OCI-LY7 (cell line): Measurements from ENCODE around the gene SMTN. TPM values are rescaled to one million over a fixed set of nuclear protein-coding genes. Genes with fewer than 3 reads are reported as not detected.

ENCODE experiments used
- BruUV-seq: library from RNA; stranded (reverse); fragments of 400-500 nt; replicated peaks from 2 replicates; lab custom pipeline; 2021; lab: Mats Ljungman, UMichigan
- CTCF ChIA-PET: fragments of 300-600 bp; sonication (Branson Sonifier 250); formaldehyde crosslinking; loops from one replicate; lab custom pipeline; 2022; ENCODE audit warnings: antibody characterized with exemption; ENCODE audit not compliant: unreplicated experiment; lab: Charles Lee
- POLR2A ChIA-PET: fragments of 300-600 bp; sonication (Branson Sonifier 250); formaldehyde crosslinking; loops from one replicate; lab custom pipeline; 2022; ENCODE audit warnings: antibody characterized with exemption; lab: Charles Lee
- DNase-seq: peaks from one replicate; pipeline ENCODE4 v3.0.0-alpha.2; 2015; ENCODE audit warnings: low spot score
- H2AFZ ChIP-seq: fragments of 200-600 bp; sonication (generic), shearing (Covaris generic); 2 replicates; pipeline ENCODE4 v1.6.1; 2014; ENCODE audit warnings: mild to moderate bottlenecking, antibody characterized with exemption, low read length, moderate library complexity
- H3K27ac ChIP-seq: fragments of 200-600 bp; sonication (generic); 2 replicates; pipeline ENCODE4 v1.5.1; 2014; ENCODE audit warnings: mixed run types, low read depth, mild to moderate bottlenecking, moderate library complexity, low read length, inconsistent platforms; ENCODE audit not compliant: poor library complexity, severe bottlenecking
- H3K36me3 ChIP-seq: fragments of 200-600 bp; sonication (generic); 2 replicates; pipeline ENCODE4 v1.6.1; 2014; ENCODE audit warnings: mild to moderate bottlenecking, antibody characterized with exemption, low read length, moderate library complexity, mixed read lengths; ENCODE audit not compliant: insufficient read depth
- H3K4me1 ChIP-seq: fragments of 200-600 bp; sonication (generic); 2 replicates; pipeline ENCODE4 v1.5.1; 2014; ENCODE audit warnings: mild to moderate bottlenecking, low read length; ENCODE audit not compliant: insufficient read depth, poor library complexity, severe bottlenecking
- H3K4me2 ChIP-seq: fragments of 200-600 bp; sonication (generic); 2 replicates; pipeline ENCODE4 v1.6.1; 2014; ENCODE audit warnings: mild to moderate bottlenecking, low read length
- H3K4me3 ChIP-seq: fragments of 200-600 bp; sonication (generic); 2 replicates; pipeline ENCODE4 v1.5.1; 2014; ENCODE audit warnings: mild to moderate bottlenecking, low read depth, low read length; ENCODE audit not compliant: poor library complexity, severe bottlenecking
- H3K79me2 ChIP-seq: fragments of 200-600 bp; sonication (generic); 2 replicates; pipeline ENCODE4 v1.6.1; 2016; ENCODE audit warnings: low read depth, mild to moderate bottlenecking, low read length, moderate library complexity, mixed read lengths; ENCODE audit not compliant: insufficient read depth
- H3K9me2 ChIP-seq: fragments of 200-600 bp; sonication (generic); 2 replicates; pipeline ENCODE4 v1.6.1; 2016; ENCODE audit warnings: mild to moderate bottlenecking, low read length, mixed read lengths; ENCODE audit not compliant: insufficient read depth
- H3K9me3 ChIP-seq: fragments of 200-600 bp; sonication (generic); 2 replicates; pipeline ENCODE4 v1.6.1; 2014; ENCODE audit warnings: mild to moderate bottlenecking, mixed run types, low read length, mixed read lengths
- H4K20me1 ChIP-seq: fragments of 200-600 bp; sonication (generic); 2 replicates; pipeline ENCODE4 v1.6.1; 2014; ENCODE audit warnings: mild to moderate bottlenecking, antibody characterized with exemption, low read length, moderate library complexity, mixed read lengths; ENCODE audit not compliant: insufficient read depth
- CTCF ChIP-seq: fragments of 200-600 bp; sonication (generic); conservative IDR thresholded peaks from 2 replicates; pipeline ENCODE4 v1.5.1; 2014; ENCODE audit warnings: mild to moderate bottlenecking, antibody characterized with exemption, low read length, moderate library complexity, mixed read lengths
- EZH2phosphoT487 ChIP-seq: fragments of 200-600 bp; sonication (generic); IDR thresholded peaks from 2 replicates; pipeline ENCODE4 v1.6.1; 2018; ENCODE audit warnings: low read depth, borderline replicate concordance, mild to moderate bottlenecking, mixed run types, antibody characterized with exemption, low read length, moderate library complexity, mixed read lengths
- intact Hi-C: fragments of 100-400 bp; cut with micrococcal nuclease; formaldehyde crosslinking; loops from one replicate; pipeline ENCODE4 v1.10.0; 2022; ENCODE audit not compliant: unreplicated experiment
- total RNA-seq, 2 experiments: library from RNA; depleted of rRNA in 1 of 2; stranded (reverse); fragments of >200 nt in 1 of 2; shearing (Covaris generic) in 1 of 2; gene quantifications; 2 replicates each; pipeline ENCODE4 v1.2.3, GENCODE V29; 2014 to 2022

SMTN gene
- total RNA-seq, 2 experiments from 2014 or later: 16.9 to 35.4 TPM

GRCh38 chr22:31099841-31100761 is 19.0 kb downstream of the SMTN start:
- Histone ChIP-seq H3K4me3 (no peak overlapping the region), H3K27ac (no peak overlapping the region), H3K79me2 (no peaks in the 10 kb centered on the region), H3K4me2 (no peak overlapping the region), H3K9me2 (no peaks in the 10 kb centered on the region), H2AFZ (no peak overlapping the region), H3K36me3 (no peaks in the 10 kb centered on the region), H4K20me1 (no peaks in the 10 kb centered on the region), H3K9me3 (no peaks in the 10 kb centered on the region), H3K4me1 (no peaks in the 10 kb centered on the region)
- ChIA-PET CTCF (no interaction called here), POLR2A (no interaction called here)
- TF ChIP-seq CTCF (no peak), EZH2phosphoT487 (no peak)
- intact Hi-C loops: no loop called here
- BruUV-seq: no TSS peak
- no peak for DNase-seq

- ChIA-PET POLR2A (no interaction called here), CTCF (no interaction called here)
- no peak for DNase-seq
- Histone ChIP-seq H3K27ac (no peak overlapping the region), H2AFZ (no peak overlapping the region), H3K79me2 (no peaks in the 10 kb centered on the region), H3K9me3 (no peaks in the 10 kb centered on the region), H3K36me3 (no peaks in the 10 kb centered on the region), H3K4me3 (no peak overlapping the region), H3K9me2 (no peaks in the 10 kb centered on the region), H3K4me2 (no peak overlapping the region), H3K4me1 (no peaks in the 10 kb centered on the region), H4K20me1 (no peaks in the 10 kb centered on the region)
- no peak for TF ChIP-seq EZH2phosphoT487
- no peak for TF ChIP-seq CTCF
- no TSS peak for BruUV-seq
- intact Hi-C loops: no loop called here
Measured at GRCh38 chr22:31100762-31101525, 19.8 kb downstream of the SMTN start.
